Measurements from ENCODE around the gene FGD2. TPM values are rescaled to one million over a fixed set of nuclear protein-coding genes. Genes with fewer than 3 reads are reported as not detected.

Gene FGD2, protein sequence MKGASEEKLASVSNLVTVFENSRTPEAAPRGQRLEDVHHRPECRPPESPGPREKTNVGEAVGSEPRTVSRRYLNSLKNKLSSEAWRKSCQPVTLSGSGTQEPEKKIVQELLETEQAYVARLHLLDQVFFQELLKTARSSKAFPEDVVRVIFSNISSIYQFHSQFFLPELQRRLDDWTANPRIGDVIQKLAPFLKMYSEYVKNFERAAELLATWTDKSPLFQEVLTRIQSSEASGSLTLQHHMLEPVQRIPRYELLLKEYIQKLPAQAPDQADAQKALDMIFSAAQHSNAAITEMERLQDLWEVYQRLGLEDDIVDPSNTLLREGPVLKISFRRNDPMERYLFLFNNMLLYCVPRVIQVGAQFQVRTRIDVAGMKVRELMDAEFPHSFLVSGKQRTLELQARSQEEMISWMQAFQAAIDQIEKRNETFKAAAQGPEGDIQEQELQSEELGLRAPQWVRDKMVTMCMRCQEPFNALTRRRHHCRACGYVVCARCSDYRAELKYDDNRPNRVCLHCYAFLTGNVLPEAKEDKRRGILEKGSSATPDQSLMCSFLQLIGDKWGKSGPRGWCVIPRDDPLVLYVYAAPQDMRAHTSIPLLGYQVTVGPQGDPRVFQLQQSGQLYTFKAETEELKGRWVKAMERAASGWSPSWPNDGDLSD
- total RNA-seq (2021; fragmentation: NEBNext Ultra II Directional; extraction: Animal tissue kit (Norgen Biotek cat#: 25700)) (0.19 and 0.32 TPM in 2 replicates), polyA plus RNA-seq (2011; rRNA removed) (0.12 and 0.24 TPM in 2 replicates), polyA minus RNA-seq (2011; rRNA and poly(A)+ RNA removed) (0.06 and 0.56 TPM in 2 replicates)
- polyA plus RNA-seq (2011; cell fraction: cytosol; rRNA removed): 0.18 TPM
- 0.76 TPM for polyA plus RNA-seq (2011; cell fraction: nucleus; rRNA removed)
- 0.10 to 0.13 TPM in 2 of 4 replicates, not detected in the others for polyA plus RNA-seq (2012, experiment 1 of 2)
- 0.09 TPM for polyA plus RNA-seq (2012, experiment 2 of 2)
- polyA plus RNA-seq (2013, experiment 1 of 2): 0.24 TPM
- 0.22 TPM for polyA plus RNA-seq (2013, experiment 2 of 2)
- polyA minus RNA-seq (2011; cell fraction: cytosol; rRNA and poly(A)+ RNA removed): not detected
- 0.70 TPM for polyA minus RNA-seq (2011; cell fraction: nucleus; rRNA and poly(A)+ RNA removed)
- long read RNA-seq, experiment 1: 0 reads
- long read RNA-seq, experiment 2: 0 reads

GRCh38 chr6:37005061-37005810 lies at the start of gene FGD2:
FGD2 (plus strand) TSS chr6:37005655; CDS start chr6:37005818, 163 bp downstream.
- no peaks in the 10 kb centered on the region for H3K27me3 ChIP-seq (replicated peaks in 1 of 4; ENCODE audit: control insufficient read depth in 3 of 4, extremely low read depth in 1 of 4, insufficient read depth in 3 of 4, low read length in 3 of 4)
- H4K8ac ChIP-seq (ENCODE audit: extremely low read depth, insufficient read depth, low read length): no peak within 1 kb of the TSS
- H2BK15ac ChIP-seq (ENCODE audit: low read length): no peak within 1 kb of the TSS
- no peaks in the 10 kb centered on the region for H3K4me1 ChIP-seq (replicated peaks in 1 of 4; ENCODE audit: control insufficient read depth in 3 of 4, insufficient read depth in 4 of 4, low read length in 3 of 4)
- H3K56ac ChIP-seq (replicated peaks; ENCODE audit: insufficient read length, low read depth, low read length): no peak within 1 kb of the TSS
- no peaks in the 10 kb centered on the region for H3K79me2 ChIP-seq (ENCODE audit: control insufficient read depth in 1 of 2, insufficient read depth in 2 of 2, low read length in 2 of 2)
- no peak within 1 kb of the TSS; the same call in 1 of the 2 replicates for H3K27ac ChIP-seq (ENCODE audit: low read depth, low read length)
- H3K9ac ChIP-seq (replicated peaks in 1 of 4; ENCODE audit: extremely low read depth in 1 of 4, low read depth in 3 of 4, low read length in 3 of 4): no peak within 1 kb of the TSS
- no peak within 1 kb of the TSS for H2AK5ac ChIP-seq (ENCODE audit: low read depth, low read length)
- H3K36me3 ChIP-seq (ENCODE audit: control insufficient read depth in 2 of 4, insufficient read depth in 4 of 4, low read length in 3 of 4): no peaks in the 10 kb centered on the region
- no peak within 1 kb of the TSS for H4K91ac ChIP-seq (replicated peaks; ENCODE audit: insufficient read length, low read length)
- H3K23ac ChIP-seq (ENCODE audit: insufficient read length): no peak within 1 kb of the TSS
- CTCF ChIA-PET (ENCODE audit: partially characterized antibody): interaction anchor here (1.1 to 6.5 kb wide), 3 partner anchors 11 to 20 kb away, joined by 4 to 74 read pairs (median 4); no protein-coding TSS in a partner anchor
- H3K14ac ChIP-seq (ENCODE audit: insufficient read length): no peak within 1 kb of the TSS
- H3K18ac ChIP-seq (ENCODE audit: extremely low read depth, low read length): no peak within 1 kb of the TSS
- POLR2A ChIA-PET (ENCODE audit: partially characterized antibody): interaction anchor here (2.2 to 2.5 kb wide), 2 partner anchors 13 to 19 kb away, joined by 6 to 9 read pairs; partner anchors contain the start of gene MTCH1
- H2BK120ac ChIP-seq (replicated peaks; ENCODE audit: low read depth, low read length): no peak within 1 kb of the TSS
- no peaks in the 10 kb centered on the region for H3K79me1 ChIP-seq (ENCODE audit: low read depth, low read length)
- H3K4me2 ChIP-seq (ENCODE audit: insufficient read depth in 1 of 2, low read depth in 2 of 2, low read length in 2 of 2): no peak within 1 kb of the TSS
- H2BK5ac ChIP-seq (ENCODE audit: low read depth, low read length): no peak within 1 kb of the TSS
- no peak for FAIRE-seq
- H2BK12ac ChIP-seq (ENCODE audit: low read depth, low read length): 0 out of 2 replicates have a peak within 1 kb of the TSS, but pooled peaks have one; percentile 17
- no peaks in the 10 kb centered on the region for H3K23me2 ChIP-seq (ENCODE audit: low read depth, low read length)
- no peaks in the 10 kb centered on the region for H4K20me1 ChIP-seq (replicated peaks in 1 of 2; ENCODE audit: control insufficient read depth in 1 of 2, insufficient read depth in 2 of 2, low read length in 2 of 2)
- no peak within 1 kb of the TSS for H2BK20ac ChIP-seq (ENCODE audit: low read length)
- H3K4ac ChIP-seq (replicated peaks; ENCODE audit: insufficient read length, low read depth, low read length): no peak within 1 kb of the TSS
- whole genome bisulfite sequencing, 2 experiments (ENCODE audit: extremely low coverage in 1 of 2, insufficient coverage in 1 of 2, insufficient read length in 1 of 2, insufficient replicate concordance in 2 of 2, low coverage in 1 of 2, low lambda C conversion rate in 2 of 2, missing lambda C conversion rate in 1 of 2): 81% methylated on average over 13 of the region's 14 CpGs; no CpG with 5 or more reads in 1 of the 2 experiments
- H2AFZ ChIP-seq (ENCODE audit: low read length): no peak within 1 kb of the TSS
- DNase-seq (ENCODE audit: low read depth in 1 of 2, low spot score in 2 of 2): no peak
- H3K4me3 ChIP-seq (ENCODE audit: extremely low read depth in 1 of 4, insufficient read depth in 2 of 4, low read depth in 3 of 4, low read length in 4 of 4): no peak within 1 kb of the TSS
- H4K5ac ChIP-seq (ENCODE audit: insufficient read length, low read depth, low read length): no peak within 1 kb of the TSS
- no peaks in the 10 kb centered on the region for H3K9me3 ChIP-seq (ENCODE audit: insufficient read depth in 2 of 2, low read depth in 1 of 2, low read length in 1 of 2)
- TF ChIP-seq BCL11A (IDR thresholded peaks at IDR 0.05; ENCODE audit: low read depth in 2 of 2, low read length in 2 of 2): no peak
- no peak for TF ChIP-seq POLR2A (IDR thresholded peaks at IDR 0.05; ENCODE audit: control extremely low read depth in 1 of 2, low read depth in 2 of 2, low read length in 2 of 2)
- no peak for TF ChIP-seq SIN3A (conservative IDR thresholded peaks at IDR 0.05 in 1 of 2, IDR thresholded peaks at IDR 0.05 in 1 of 2; ENCODE audit: low read depth in 1 of 2, low read length in 2 of 2)
- no peak for TF ChIP-seq TCF12 (IDR thresholded peaks at IDR 0.05; ENCODE audit: low read depth, low read length)
- no peak for TF ChIP-seq TAF7 (optimal IDR thresholded peaks at IDR 0.05; ENCODE audit: borderline replicate concordance, low read depth, low read length)
- TF ChIP-seq CEBPB (IDR thresholded peaks at IDR 0.05; ENCODE audit: low read depth, low read length): no peak
- no peak for TF ChIP-seq SAP30 (IDR thresholded peaks at IDR 0.05; ENCODE audit: insufficient read depth, insufficient replicate concordance, low read length)

All from H1 (cell line).